NT2/D1 (cell line): ENCODE data around the gene NAV2.

ENCODE experiments used
- SUZ12 ChIP-seq: IDR thresholded peaks from 2 replicates; pipeline ENCODE4 v1.6.1; 2011; ENCODE audit not compliant: insufficient read length, insufficient read depth; ENCODE audit errors: extremely low read depth
- YY1 ChIP-seq: IDR thresholded peaks from 2 replicates; pipeline ENCODE4 v1.6.1; 2011; ENCODE audit not compliant: insufficient read length, insufficient read depth
- ZNF274 ChIP-seq: IDR thresholded peaks from 2 replicates; pipeline ENCODE4 v1.6.1; 2011; ENCODE audit warnings: mild to moderate bottlenecking, low read depth, low read length

DNA sequence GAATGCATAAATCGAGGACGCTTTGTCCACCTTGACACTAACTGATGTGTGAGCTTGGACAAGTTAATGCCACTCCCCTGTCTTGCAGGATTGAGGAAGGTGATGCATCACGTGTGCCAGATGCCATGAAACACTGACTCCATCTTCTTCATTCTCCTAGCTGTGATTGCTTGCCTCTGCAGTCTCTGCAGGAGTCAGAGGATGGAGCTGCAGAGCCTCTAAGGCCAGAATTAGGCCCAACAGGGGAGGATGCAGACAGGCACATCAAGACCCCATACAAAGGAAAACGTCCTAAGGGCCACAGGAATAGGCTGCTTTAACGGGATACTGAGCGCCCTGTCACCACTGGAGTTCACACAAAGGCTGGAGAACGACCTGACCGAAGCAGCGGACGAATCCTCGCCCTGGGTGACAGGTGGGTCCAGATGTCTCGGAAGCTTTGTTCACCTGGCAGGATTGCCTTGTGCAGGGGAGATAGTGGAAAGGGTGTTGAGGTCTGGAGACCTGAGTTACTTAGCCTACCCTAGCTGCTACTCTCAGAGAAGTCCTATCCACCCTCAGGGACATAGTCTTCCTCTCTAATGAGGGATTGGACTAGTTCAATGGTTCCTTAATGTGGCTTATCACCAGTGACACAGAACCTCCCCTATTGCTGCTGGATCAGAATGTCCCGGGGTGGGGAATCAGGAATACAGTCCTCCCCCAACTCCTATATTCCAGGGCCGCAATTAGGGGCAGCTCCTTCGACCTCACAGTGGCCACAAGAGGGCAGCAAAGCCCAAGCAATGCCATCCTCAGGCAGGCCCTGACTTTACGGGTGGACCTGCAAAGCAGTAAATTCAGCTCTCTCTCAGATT lies 415.3 kb downstream of the NAV2 start:
- TF ChIP-seq YY1 (no peak), ZNF274 (no peak), SUZ12 (no peak)
